Tibial nerve (tissue), 4 donors: ENCODE data around the gene RIMKLA. TPM values are rescaled to one million over a fixed set of nuclear protein-coding genes. Genes with fewer than 3 reads are reported as not detected.
A peak's percentile ranks its signal among the peaks of the same experiment; 100 is the strongest.

Source experiments
- DNase-seq, 2 donors: peaks; one replicate each; pipeline ENCODE4 v3.0.0-alpha.2; 2019; ENCODE audit warnings: low spot score in 2 of 2
- H3K27ac ChIP-seq, 4 donors: fragments of 200-600 bp; sonication (generic) in 3 of 4; one replicate each; pipeline ENCODE4 v1.5.1; 2017 to 2019; ENCODE audit warnings: mild to moderate bottlenecking in 1 of 4
- H3K27me3 ChIP-seq, 2 donors: fragments of 200-600 bp; sonication (generic) in 1 of 2; one replicate each; pipeline versions ENCODE4 v1.5.1 to v1.6.0; 2017 to 2019
- H3K36me3 ChIP-seq, 3 donors: fragments of 200-600 bp; sonication (generic); one replicate each; pipeline ENCODE4 v1.5.1; 2018 to 2019
- H3K4me1 ChIP-seq, 4 donors: fragments of 200-600 bp; sonication (generic) in 3 of 4; one replicate each; pipeline ENCODE4 v1.5.1; 2017 to 2019
- H3K4me3 ChIP-seq, 4 donors: fragments of 200-600 bp; sonication (generic) in 3 of 4; one replicate each; pipeline ENCODE4 v1.5.1; 2017 to 2019; ENCODE audit warnings: mild to moderate bottlenecking in 1 of 4, moderate library complexity in 1 of 4
- H3K9me3 ChIP-seq, 4 donors: fragments of 200-600 bp; sonication (generic) in 3 of 4; one replicate each; pipeline ENCODE4 v1.5.1; 2017 to 2019
- CTCF ChIP-seq, 5 experiments: fragments of 200-600 bp in 3 of 5; fragments of 450-650 bp in 2 of 5; sonication (generic) in 3 of 5; IDR thresholded peaks; one replicate each; pipeline ENCODE4 v1.5.1; 2016 to 2019; ENCODE audit warnings: antibody characterized with exemption in 5 of 5, mild to moderate bottlenecking in 3 of 5, moderate library complexity in 2 of 5
- EP300 ChIP-seq, 2 donors: sonication (generic); formaldehyde crosslinking; IDR thresholded peaks; one replicate each; pipeline ENCODE4 v1.6.1; 2017; ENCODE audit warnings: antibody characterized with exemption in 2 of 2, mild to moderate bottlenecking in 1 of 2
- POLR2A ChIP-seq, 2 donors: fragments of 450-650 bp; IDR thresholded peaks; one replicate each; pipeline ENCODE4 v1.6.1; 2017; ENCODE audit warnings: antibody characterized with exemption in 2 of 2, mild to moderate bottlenecking in 2 of 2, moderate library complexity in 2 of 2
- WGBS, 2 donors: methylation state at CpG; one replicate each; pipeline ENCODE4 v1.1.5; 2018; 5-methylcytosine and 5-hydroxymethylcytosine counted together
- total RNA-seq, 4 donors: library from RNA; depleted of rRNA; stranded (reverse); fragments of >200 nt; gene quantifications; one replicate each; pipeline ENCODE4 v1.1.0, GENCODE V29; 2016

RIMKLA gene
- 1 to 10 TPM in 2 of 4 donors, under 1 TPM in 1, not detected in 1; 0.30 to 3.1 (median 2.2) TPM for total RNA-seq

- Histone ChIP-seq H3K4me3 (peak within 1 kb of the TSS; percentile 32 to 58 (median 46)), H3K36me3 (no peaks in the 10 kb centered on the region), H3K4me1 (peaks cover 0 to 13% (median 2%) of the 10 kb centered on the region in 4 donors), H3K27ac (no peak within 1 kb of the TSS), H3K27me3 (peaks cover 0 to 43% of the 10 kb centered on the region in 2 donors), H3K9me3 (no peaks in the 10 kb centered on the region)
- no peak for TF ChIP-seq EP300 (IDR thresholded peaks at IDR 0.05)
- 1% methylated on average over 52 to 64 of the region's 101 CpGs for WGBS, 2 donors
- DNase-seq: no peak
These were observed at the start of gene RIMKLA for GRCh38 chr1:42380586-42381279. Gene RIMKLA (plus strand): TSS chr1:42380792. CDS start chr1:42380935, 143 bp downstream.

- Histone ChIP-seq H3K9me3 (no peaks in the 10 kb centered on the region), H3K27me3 (no peaks in the 10 kb centered on the region), H3K36me3 (no peaks in the 10 kb centered on the region), H3K27ac (peak overlapping the region in 2 of 4 donors; percentile 16 to 91), H3K4me3 (no peak overlapping the region), H3K4me1 (peaks cover 0 to 61% (median 9%) of the 10 kb centered on the region in 4 donors)
- WGBS, 2 donors: 58 to 61% methylated on average over 6 of the region's 6 CpGs
- DNase-seq: no peak
- TF ChIP-seq EP300 (IDR thresholded peaks at IDR 0.05) (no peak), CTCF (IDR thresholded peaks at IDR 0.05) (no peak), POLR2A (IDR thresholded peaks at IDR 0.05) (no peak)
These were observed 47.7 kb upstream of the RIMKLA start for GRCh38 chr1:42332877-42333276.

- Histone ChIP-seq H3K27ac (peak overlapping the region; percentile 81 to 91 (median 90)), H3K27me3 (no peaks in the 10 kb centered on the region), H3K4me3 (peak overlapping the region; percentile 76 to 97 (median 90)), H3K4me1 (peaks cover 0 to 56% (median 6%) of the 10 kb centered on the region in 4 donors), H3K36me3 (no peaks in the 10 kb centered on the region), H3K9me3 (no peaks in the 10 kb centered on the region)
- 2 to 3% methylated on average over 6 of the region's 6 CpGs for WGBS, 2 donors
- TF ChIP-seq POLR2A (IDR thresholded peaks at IDR 0.05): no peak
- no peak for TF ChIP-seq CTCF (IDR thresholded peaks at IDR 0.05)
- no peak for TF ChIP-seq EP300 (IDR thresholded peaks at IDR 0.05)
- DNase-seq: no peak
These were observed 46.8 kb upstream of the RIMKLA start for GRCh38 chr1:42333662-42334239.

- no peaks in the 10 kb centered on the region for H3K9me3 ChIP-seq
- 1 to 2% methylated on average over 14 to 39 of the region's 58 CpGs for WGBS, 2 donors
- peak in 1 of 5 experiments; percentile 9 for TF ChIP-seq CTCF (IDR thresholded peaks at IDR 0.05)
- TF ChIP-seq POLR2A (IDR thresholded peaks at IDR 0.05): no peak
- peak in 1 of 2 donors; percentile 39 for TF ChIP-seq EP300 (IDR thresholded peaks at IDR 0.05)
These were observed 46.1 kb upstream of the RIMKLA start for GRCh38 chr1:42334240-42335049.

GRCh38 chr1:42335050-42335808 is 45.4 kb upstream of the RIMKLA start, which contains the start of gene FOXJ3:
Gene FOXJ3 (minus strand): TSS chr1:42335235. CDS start chr1:42311093, 24,142 bp downstream.
- peaks cover 0 to 43% (median 6%) of the 10 kb centered on the region in 4 donors for H3K4me1 ChIP-seq
- no peaks in the 10 kb centered on the region for H3K36me3 ChIP-seq
- no peaks in the 10 kb centered on the region for H3K9me3 ChIP-seq
- H3K27ac ChIP-seq: peak within 1 kb of the TSS; percentile 81 to 91 (median 90)
- TF ChIP-seq CTCF (IDR thresholded peaks at IDR 0.05) (peak in 2 of 5 experiments; percentile 33 to 47), POLR2A (IDR thresholded peaks at IDR 0.05) (peak; percentile 51 to 57), EP300 (IDR thresholded peaks at IDR 0.05) (peak in 1 of 2 donors; percentile 92)
- DNase-seq: peak; percentile 79 to 85
- 0% methylated on average over 15 to 43 of the region's 79 CpGs for WGBS, 2 donors
- H3K4me3 ChIP-seq: peak within 1 kb of the TSS; percentile 76 to 97 (median 90)
- no peaks in the 10 kb centered on the region for H3K27me3 ChIP-seq

More at GRCh38 chr1:42334240-42335049, 46.1 kb upstream of the RIMKLA start:
- DNase-seq: peak in 1 of 2 donors; percentile 27
- H3K4me1 ChIP-seq: peaks cover 0 to 50% (median 6%) of the 10 kb centered on the region in 4 donors
- no peaks in the 10 kb centered on the region for H3K36me3 ChIP-seq
- H3K27ac ChIP-seq: peak overlapping the region; percentile 81 to 91 (median 90)
- no peaks in the 10 kb centered on the region for H3K27me3 ChIP-seq
- H3K4me3 ChIP-seq: peak overlapping the region; percentile 76 to 97 (median 90)
